ENCODE data around the gene TEX35.

GRCh38 chr1:178532392-178532791, 19.5 kb downstream of the TEX35 start:
- TF ChIP-seq, protein P1, sequence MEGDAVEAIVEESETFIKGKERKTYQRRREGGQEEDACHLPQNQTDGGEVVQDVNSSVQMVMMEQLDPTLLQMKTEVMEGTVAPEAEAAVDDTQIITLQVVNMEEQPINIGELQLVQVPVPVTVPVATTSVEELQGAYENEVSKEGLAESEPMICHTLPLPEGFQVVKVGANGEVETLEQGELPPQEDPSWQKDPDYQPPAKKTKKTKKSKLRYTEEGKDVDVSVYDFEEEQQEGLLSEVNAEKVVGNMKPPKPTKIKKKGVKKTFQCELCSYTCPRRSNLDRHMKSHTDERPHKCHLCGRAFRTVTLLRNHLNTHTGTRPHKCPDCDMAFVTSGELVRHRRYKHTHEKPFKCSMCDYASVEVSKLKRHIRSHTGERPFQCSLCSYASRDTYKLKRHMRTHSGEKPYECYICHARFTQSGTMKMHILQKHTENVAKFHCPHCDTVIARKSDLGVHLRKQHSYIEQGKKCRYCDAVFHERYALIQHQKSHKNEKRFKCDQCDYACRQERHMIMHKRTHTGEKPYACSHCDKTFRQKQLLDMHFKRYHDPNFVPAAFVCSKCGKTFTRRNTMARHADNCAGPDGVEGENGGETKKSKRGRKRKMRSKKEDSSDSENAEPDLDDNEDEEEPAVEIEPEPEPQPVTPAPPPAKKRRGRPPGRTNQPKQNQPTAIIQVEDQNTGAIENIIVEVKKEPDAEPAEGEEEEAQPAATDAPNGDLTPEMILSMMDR (IDR thresholded peaks at IDR 0.05), result peak in 3 of 4 experiments; percentile 80 to 88 (median 86)
- TF ChIP-seq EP300 (IDR thresholded peaks at IDR 0.05), result no peak
- TF ChIP-seq POLR2A (IDR thresholded peaks at IDR 0.05), result no peak
- no peak for TF ChIP-seq POLR2AphosphoS5 (IDR thresholded peaks at IDR 0.05)
